GM04504 (cell line): ENCODE data around the gene UNC13C.
"Not testable (repeated sequence)": the region's sequence is repeated elsewhere in the genome, so short reads cannot be mapped to it uniquely, and the experiment has no call there.

ENCODE experiments used
- DNase-seq: peaks from one replicate; pipeline ENCODE4 v3.0.0-alpha.2; 2012; ENCODE audit warnings: low read depth

UNC13C gene

GRCh38 chr15:53978253-53978906, at the start of gene UNC13C:
UNC13C (plus strand) TSS chr15:53978441; CDS start chr15:54012904, 34,463 bp downstream.
- DNase-seq, result no peak

- DNase-seq, result no peak
Observed at GRCh38 chr15:53936137-53936536, 42.1 kb upstream of the UNC13C start.

- not testable (repeated sequence) for DNase-seq
Observed at GRCh38 chr15:53937632-53938031, 40.6 kb upstream of the UNC13C start.

GRCh38 chr15:53950572-53950971, 27.7 kb upstream of the UNC13C start:
- DNase-seq, result no peak

- no peak for DNase-seq
Observed at GRCh38 chr15:53955396-53955795, 22.8 kb upstream of the UNC13C start.

GRCh38 chr15:53962646-53963561, 15.3 kb upstream of the UNC13C start:
- no peak for DNase-seq

- DNase-seq, result no peak
Observed at GRCh38 chr15:53963801-53964200, 14.4 kb upstream of the UNC13C start.

GRCh38 chr15:53974121-53974520, 4.1 kb upstream of the UNC13C start:
- DNase-seq, result no peak

- DNase-seq, result no peak
Observed at GRCh38 chr15:53974813-53975212, 3.4 kb upstream of the UNC13C start.

- no peak for DNase-seq
Observed at GRCh38 chr15:53976844-53977392, 1.3 kb upstream of the UNC13C start.

GRCh38 chr15:53979051-53979788, 979 bp downstream of the UNC13C start:
- DNase-seq, result no peak

GRCh38 chr15:53980021-53980420, 1.8 kb downstream of the UNC13C start:
- DNase-seq, result no peak

- DNase-seq, result no peak
Observed at GRCh38 chr15:53982071-53982680, 3.9 kb downstream of the UNC13C start.

- no peak for DNase-seq
Observed at GRCh38 chr15:53982876-53983275, 4.6 kb downstream of the UNC13C start.

GRCh38 chr15:53984221-53984620, 6.0 kb downstream of the UNC13C start:
- DNase-seq, result no peak

GRCh38 chr15:53985562-53985961, 7.3 kb downstream of the UNC13C start:
- DNase-seq, result no peak

GRCh38 chr15:53987480-53987879, 9.2 kb downstream of the UNC13C start:
- DNase-seq, result no peak

GRCh38 chr15:54007256-54007655, 29.0 kb downstream of the UNC13C start:
- no peak for DNase-seq

- DNase-seq, result no peak
Observed at GRCh38 chr15:54011656-54012055, 33.4 kb downstream of the UNC13C start.

- DNase-seq, result no peak
Observed at GRCh38 chr15:54014067-54014655, 35.9 kb downstream of the UNC13C start.

GRCh38 chr15:54017251-54017650, 39.0 kb downstream of the UNC13C start:
- no peak for DNase-seq
